ENCODE data around the gene SIRT7. TPM values are rescaled to one million over a fixed set of nuclear protein-coding genes. Genes with fewer than 3 reads are reported as not detected.

Gene SIRT7
- total RNA-seq, 1 donor from 2014 or later = 8.6 TPM

GRCh38 chr17:81898885-81899284 is 19.1 kb downstream of the SIRT7 start:
- DNase-seq (ENCODE audit: low spot score in 2 of 2) (no peak), FAIRE-seq (no peak)

- DNase-seq (ENCODE audit: low spot score in 2 of 2) (no peak), FAIRE-seq (no peak)
Measured at GRCh38 chr17:81898029-81898866, 19.7 kb downstream of the SIRT7 start.

GRCh38 chr17:81895400-81895799 is 22.6 kb downstream of the SIRT7 start:
- FAIRE-seq (no peak), DNase-seq (ENCODE audit: low spot score in 2 of 2) (no peak)

GRCh38 chr17:81891303-81891552 is 26.7 kb downstream of the SIRT7 start:
- FAIRE-seq (no peak), DNase-seq (ENCODE audit: low spot score in 2 of 2) (no peak)

- FAIRE-seq = no peak
Measured at GRCh38 chr17:81890447-81891302, 27.3 kb downstream of the SIRT7 start.

GRCh38 chr17:81889602-81890001 is 28.4 kb downstream of the SIRT7 start:
- DNase-seq (ENCODE audit: low spot score in 2 of 2) (no peak), FAIRE-seq (no peak)

More at GRCh38 chr17:81890447-81891302, 27.3 kb downstream of the SIRT7 start:
- no peak for DNase-seq (ENCODE audit: low spot score in 2 of 2)

- FAIRE-seq (no peak), DNase-seq (ENCODE audit: low spot score in 2 of 2) (no peak)
Measured at GRCh38 chr17:81888988-81889595, 28.9 kb downstream of the SIRT7 start.

- DNase-seq (ENCODE audit: low spot score in 2 of 2) (no peak), FAIRE-seq (no peak)
Measured at GRCh38 chr17:81888105-81888987, 29.6 kb downstream of the SIRT7 start.

- FAIRE-seq (no peak), DNase-seq (ENCODE audit: low spot score in 2 of 2) (no peak)
Measured at GRCh38 chr17:81885869-81886548, 32.0 kb downstream of the SIRT7 start.

GRCh38 chr17:81885454-81885853 is 32.5 kb downstream of the SIRT7 start:
- FAIRE-seq (no peak), DNase-seq (ENCODE audit: low spot score in 2 of 2) (no peak)

GRCh38 chr17:81884968-81885367 is 33.0 kb downstream of the SIRT7 start:
- DNase-seq (ENCODE audit: low spot score in 2 of 2) (no peak), FAIRE-seq (no peak)

GRCh38 chr17:81884520-81884919 is 33.5 kb downstream of the SIRT7 start:
- FAIRE-seq (no peak), DNase-seq (ENCODE audit: low spot score in 2 of 2) (no peak)

- DNase-seq (ENCODE audit: low spot score in 2 of 2) = no peak
- FAIRE-seq = no peak
Measured at GRCh38 chr17:81879121-81879520, 38.9 kb downstream of the SIRT7 start.

GRCh38 chr17:81878294-81878693 is 39.7 kb downstream of the SIRT7 start:
- FAIRE-seq (no peak), DNase-seq (ENCODE audit: low spot score in 2 of 2) (no peak)

- FAIRE-seq (no peak), DNase-seq (ENCODE audit: low spot score in 2 of 2) (no peak)
Measured at GRCh38 chr17:81877569-81877968, 40.4 kb downstream of the SIRT7 start.

- DNase-seq (ENCODE audit: low spot score in 2 of 2) (peak; percentile 99), FAIRE-seq (no peak)
Measured at GRCh38 chr17:81871387-81872230, 46.4 kb downstream of the SIRT7 start.

GRCh38 chr17:81870981-81871386 is 47.0 kb downstream of the SIRT7 start, which contains the start of gene ARHGDIA:
Gene ARHGDIA (minus strand): TSS chr17:81871337. CDS start chr17:81869930, 1,407 bp downstream.
- no peak for FAIRE-seq
- no peak for DNase-seq (ENCODE audit: low spot score in 2 of 2)

- DNase-seq (ENCODE audit: low spot score in 2 of 2) = no peak
- no peak for FAIRE-seq
Measured at GRCh38 chr17:81870131-81870980, 47.6 kb downstream of the SIRT7 start.
